HG03575 (cell line): ENCODE results near the gene ANKRD52.

Experiments
- ATAC-seq: cut with Tn5 transposase; IDR thresholded peaks from one replicate; pipeline ENCODE4 v1.9.1; 2021; ENCODE audit not compliant: unreplicated experiment, insufficient number of reproducible peaks, low FRiP score; ENCODE audit errors: extremely low read depth

The ANKRD52 gene

GRCh38 chr12:56189918-56190694 is 68.1 kb downstream of the ANKRD52 start:
- ATAC-seq, result no peak

GRCh38 chr12:56189099-56189917 is 68.9 kb downstream of the ANKRD52 start, which contains the start of gene SMARCC2:
Gene SMARCC2 (minus strand): TSS chr12:56189483. CDS start chr12:56189461, 22 bp downstream.
- no peak for ATAC-seq

GRCh38 chr12:56188778-56189098 is 69.4 kb downstream of the ANKRD52 start:
- no peak for ATAC-seq

GRCh38 chr12:56188131-56188777 is 69.9 kb downstream of the ANKRD52 start:
- ATAC-seq, result no peak
